Activated naive CD8-positive, alpha-beta T cell (primary cell): Measurements from ENCODE around the gene TRIM41.

Source experiments
- H3K27ac Mint-ChIP-seq: one replicate; pipeline ENCODE4 v1.8.0; 2021; ENCODE audit warnings: mixed read lengths
- H3K27me3 Mint-ChIP-seq: one replicate; pipeline ENCODE4 v1.8.0; 2021; ENCODE audit warnings: mixed read lengths
- H3K36me3 Mint-ChIP-seq: one replicate; pipeline ENCODE4 v1.8.0; 2021; ENCODE audit warnings: mixed read lengths
- H3K4me1 Mint-ChIP-seq: one replicate; pipeline ENCODE4 v1.8.0; 2021; ENCODE audit warnings: low read depth, mixed read lengths
- H3K4me3 Mint-ChIP-seq: one replicate; pipeline ENCODE4 v1.8.0; 2021; ENCODE audit warnings: mild to moderate bottlenecking, mixed read lengths
- H3K9me3 Mint-ChIP-seq: one replicate; pipeline ENCODE4 v1.8.0; 2021; ENCODE audit warnings: low read depth, mixed read lengths

TRIM41 gene

DNA sequence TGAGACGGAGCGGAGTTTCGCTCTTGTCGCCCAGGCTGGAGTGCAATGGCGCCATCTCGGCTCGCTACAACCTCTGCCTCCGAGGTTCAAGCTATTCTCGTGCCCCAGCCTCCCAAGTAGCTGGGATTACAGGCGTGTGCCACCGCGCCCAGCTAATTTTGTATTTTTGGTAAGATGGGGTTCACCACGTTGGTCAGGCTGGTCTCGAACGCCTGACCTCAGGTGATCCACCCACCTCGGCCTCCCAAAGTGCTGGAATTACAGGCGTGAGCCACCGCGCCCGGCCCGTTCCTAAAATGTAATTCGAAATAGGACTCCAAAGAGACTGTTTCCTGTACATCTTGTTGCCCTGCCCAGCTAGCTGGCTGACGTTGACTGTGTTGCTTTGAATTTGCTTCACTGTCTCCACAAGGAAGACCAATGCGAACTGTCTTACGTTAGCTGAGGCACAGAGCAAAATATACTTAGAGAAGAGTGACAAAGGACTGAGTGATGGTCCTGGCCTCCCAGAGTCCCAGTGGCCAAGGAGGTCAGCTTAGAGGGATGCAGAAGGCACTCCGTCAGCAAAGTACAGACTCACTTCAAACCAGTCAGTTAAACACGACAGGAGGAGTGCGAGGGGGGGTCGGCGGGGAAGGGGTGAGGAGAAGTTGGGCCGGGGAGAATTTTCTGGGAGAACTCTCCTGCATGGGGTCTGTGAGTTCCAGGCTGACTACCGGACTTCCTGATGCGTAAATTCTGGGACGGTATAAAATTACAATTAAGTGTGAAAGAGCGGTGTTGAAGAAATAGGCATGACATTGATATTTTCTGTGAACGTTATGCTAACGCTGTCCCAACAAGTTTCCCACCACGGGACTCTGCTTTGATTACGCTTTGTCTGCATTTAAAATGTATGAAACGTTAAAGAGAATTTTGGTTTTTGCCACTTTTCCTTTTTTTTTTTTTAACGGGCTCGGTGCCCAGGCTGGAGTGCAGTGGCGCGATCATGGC is 6.8 kb upstream of the TRIM41 start:
- Mint-ChIP-seq H3K27me3 (no peaks in the 10 kb centered on the region), H3K4me1 (peaks cover 31% of the 10 kb centered on the region), H3K4me3 (peak overlapping the region; percentile 98), H3K36me3 (no peaks in the 10 kb centered on the region), H3K9me3 (no peaks in the 10 kb centered on the region), H3K27ac (peak overlapping the region; percentile 2)

DNA sequence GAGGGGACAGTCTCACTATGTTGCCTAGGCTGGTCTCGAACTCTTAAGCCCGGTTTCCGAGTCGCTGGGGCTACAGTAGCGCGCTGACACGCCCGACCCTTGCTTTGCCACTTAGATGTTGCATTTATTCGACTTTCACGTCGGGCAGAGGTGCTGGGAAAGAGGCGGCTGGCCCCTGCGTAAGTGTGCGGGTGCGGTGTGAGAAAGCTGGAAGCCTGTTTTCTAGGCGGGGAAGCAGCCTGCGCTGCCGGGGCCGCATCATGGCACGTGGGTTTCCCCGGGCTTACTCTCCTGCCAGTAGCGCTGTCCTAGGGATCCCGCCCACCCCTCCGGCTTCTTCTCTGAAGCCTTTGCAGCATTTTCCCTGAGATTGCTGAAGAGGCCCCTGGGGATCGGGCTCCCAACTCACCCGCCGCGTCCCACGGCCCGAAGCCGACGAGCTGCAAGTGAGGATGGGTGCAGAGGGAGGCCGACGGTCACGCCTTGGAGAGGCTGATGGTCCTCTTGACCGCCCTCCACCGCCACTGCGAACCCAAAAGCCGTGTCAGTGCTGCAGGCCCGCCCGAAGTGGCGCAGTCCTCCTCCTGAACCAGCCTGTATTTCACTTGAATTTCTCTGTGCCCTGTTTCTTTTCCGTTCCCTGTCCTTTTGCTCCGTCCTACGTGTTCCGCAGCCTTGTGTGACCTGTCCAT is 5.8 kb upstream of the TRIM41 start:
- Mint-ChIP-seq H3K36me3 (no peaks in the 10 kb centered on the region), H3K27ac (peak overlapping the region; percentile 94), H3K4me3 (peak overlapping the region; percentile 98), H3K4me1 (peaks cover 36% of the 10 kb centered on the region), H3K9me3 (no peaks in the 10 kb centered on the region), H3K27me3 (no peaks in the 10 kb centered on the region)

DNA sequence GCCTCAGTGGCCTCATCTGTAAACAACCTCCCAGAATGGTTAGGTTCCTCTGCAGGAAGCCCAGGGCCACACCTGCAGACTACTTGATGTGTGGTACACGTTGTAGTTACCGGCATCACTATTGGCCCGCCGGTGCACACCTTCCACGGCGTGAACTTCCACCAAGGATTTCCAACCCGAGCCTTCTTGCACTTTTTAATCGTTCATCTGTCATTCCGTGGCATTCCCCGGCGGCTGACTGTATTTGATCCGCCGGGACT is 5.3 kb upstream of the TRIM41 start:
- peaks cover 36% of the 10 kb centered on the region for H3K4me1 Mint-ChIP-seq
- H3K27ac Mint-ChIP-seq: peak overlapping the region; percentile 94
- H3K27me3 Mint-ChIP-seq: no peaks in the 10 kb centered on the region
- H3K9me3 Mint-ChIP-seq: no peaks in the 10 kb centered on the region
- H3K36me3 Mint-ChIP-seq: no peaks in the 10 kb centered on the region
- H3K4me3 Mint-ChIP-seq: peak overlapping the region; percentile 98

DNA sequence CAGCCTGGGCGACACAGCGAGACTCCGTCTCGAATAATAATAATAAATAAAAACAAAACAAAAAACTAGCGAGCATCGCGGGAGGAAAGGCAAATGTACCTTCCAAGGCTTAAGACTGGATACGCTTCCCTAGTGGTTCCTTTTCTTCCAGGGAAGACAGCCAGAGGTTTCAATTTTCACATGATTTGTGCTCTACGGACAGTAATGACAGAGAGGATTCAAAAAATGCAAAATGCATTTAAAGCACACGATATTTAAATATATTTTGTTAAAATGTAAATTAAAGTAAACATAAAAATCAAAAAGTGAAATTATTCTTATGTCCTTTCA is 4.3 kb upstream of the TRIM41 start:
- Mint-ChIP-seq H3K4me1 (peaks cover 38% of the 10 kb centered on the region), H3K4me3 (peak overlapping the region; percentile 98), H3K36me3 (no peaks in the 10 kb centered on the region), H3K27me3 (no peaks in the 10 kb centered on the region), H3K27ac (peak overlapping the region; percentile 94), H3K9me3 (no peaks in the 10 kb centered on the region)

DNA sequence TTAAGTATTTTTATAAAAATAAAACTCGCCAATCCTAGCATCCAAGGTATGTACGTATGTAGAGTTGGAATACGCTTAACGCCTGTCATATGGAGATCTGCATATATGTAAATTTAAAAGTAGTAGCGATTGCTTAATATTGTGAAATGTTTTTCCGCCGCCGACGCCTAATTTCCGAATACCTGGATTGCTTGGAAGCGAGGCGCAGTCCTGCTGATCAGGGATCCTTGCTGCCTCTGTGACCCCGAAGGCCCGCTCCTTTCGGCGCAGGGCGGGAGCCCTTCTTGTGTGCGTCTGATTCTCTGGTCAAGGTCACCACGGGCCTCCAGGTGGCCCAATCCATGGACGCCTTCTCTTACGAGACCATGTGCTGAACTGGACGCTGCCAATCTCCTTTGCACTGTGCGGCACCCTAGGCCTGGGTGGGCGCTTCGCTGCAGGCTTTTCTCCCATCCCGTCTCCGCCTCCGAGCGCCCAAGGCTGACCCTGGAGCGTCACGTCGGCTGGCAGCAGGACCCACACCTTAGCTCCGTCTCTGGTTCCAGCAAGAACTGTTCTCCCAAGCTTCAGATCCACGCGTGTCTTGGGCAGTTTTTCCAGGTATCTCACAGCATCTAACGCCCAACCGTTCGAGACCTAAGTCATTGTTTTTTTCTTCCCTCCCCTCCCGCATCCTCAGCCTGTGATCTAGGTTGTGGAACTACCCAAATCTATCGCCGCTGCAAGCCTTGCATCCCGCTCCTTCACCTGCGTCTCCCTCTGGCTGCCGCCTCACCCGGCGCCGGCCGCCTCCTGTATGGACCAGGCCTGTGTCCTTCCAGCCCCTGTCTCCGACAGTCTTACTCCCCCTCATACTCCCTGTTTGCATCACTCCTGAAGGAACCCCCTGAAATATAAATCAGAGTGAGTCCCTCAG is 3.6 kb upstream of the TRIM41 start:
- Mint-ChIP-seq H3K4me3 (peak overlapping the region; percentile 40), H3K27me3 (no peaks in the 10 kb centered on the region), H3K27ac (peak overlapping the region; percentile 54), H3K4me1 (peaks cover 45% of the 10 kb centered on the region), H3K36me3 (no peaks in the 10 kb centered on the region), H3K9me3 (no peaks in the 10 kb centered on the region)

DNA sequence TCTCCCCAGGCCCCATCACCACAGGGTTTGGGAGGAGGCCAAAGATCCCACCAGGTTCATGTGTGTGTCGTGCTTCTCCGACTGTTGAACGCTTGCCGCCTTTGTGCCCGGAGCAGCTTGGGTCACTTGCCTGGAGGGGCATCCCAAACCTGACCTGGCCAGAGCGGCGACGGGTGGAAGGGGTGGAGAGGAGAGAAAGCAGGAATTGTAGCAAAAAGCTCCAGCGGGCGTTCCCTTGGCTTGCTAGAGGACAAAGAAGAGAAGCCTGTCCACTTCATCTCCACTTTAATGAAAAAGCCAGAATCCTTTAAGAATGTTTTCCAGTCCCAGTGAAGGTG is 2.9 kb upstream of the TRIM41 start:
- Mint-ChIP-seq H3K27ac (peak overlapping the region; percentile 54), H3K4me1 (peaks cover 51% of the 10 kb centered on the region)

DNA sequence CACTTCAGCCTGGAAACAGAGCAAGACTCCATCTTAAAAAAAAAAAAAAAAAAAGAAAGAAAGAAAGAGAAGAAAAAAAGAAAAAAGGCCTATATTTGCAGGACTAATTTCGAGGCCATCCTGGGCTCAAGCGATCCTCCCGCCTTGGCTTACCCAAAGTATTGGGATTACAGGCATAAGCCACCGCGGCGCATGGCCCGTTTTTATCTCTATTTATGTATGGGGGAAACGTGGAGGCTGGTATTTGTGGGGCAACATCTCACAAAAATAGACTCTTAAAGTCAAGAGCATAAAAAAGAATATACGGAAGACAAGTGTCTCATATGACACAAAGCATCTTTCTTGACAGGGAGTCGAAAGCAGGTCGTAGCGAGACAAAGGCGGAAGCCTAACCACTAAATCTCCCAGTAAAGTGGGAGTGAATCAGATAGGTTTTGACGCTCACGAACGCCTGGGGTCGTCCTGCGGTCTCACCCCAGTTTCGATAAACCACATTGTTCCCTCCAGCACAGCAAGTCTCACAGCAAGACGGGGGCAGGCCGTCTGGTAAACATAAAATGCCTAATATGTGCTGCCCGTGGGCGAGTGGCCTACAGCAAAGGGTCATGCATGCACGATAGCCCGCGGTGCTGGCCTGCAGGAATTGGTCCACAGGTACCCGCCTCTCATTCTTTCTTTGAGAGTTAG is 1.8 kb upstream of the TRIM41 start:
- H3K9me3 Mint-ChIP-seq: no peaks in the 10 kb centered on the region
- peak overlapping the region; percentile 99 for H3K27ac Mint-ChIP-seq
- peaks cover 58% of the 10 kb centered on the region for H3K4me1 Mint-ChIP-seq
- no peaks in the 10 kb centered on the region for H3K27me3 Mint-ChIP-seq
- peak overlapping the region; percentile 96 for H3K4me3 Mint-ChIP-seq
- H3K36me3 Mint-ChIP-seq: no peaks in the 10 kb centered on the region

More for the DNA sequence above, 2.9 kb upstream of the TRIM41 start:
- no peaks in the 10 kb centered on the region for H3K36me3 Mint-ChIP-seq
- H3K9me3 Mint-ChIP-seq: no peaks in the 10 kb centered on the region
- H3K27me3 Mint-ChIP-seq: no peaks in the 10 kb centered on the region
- no peak overlapping the region for H3K4me3 Mint-ChIP-seq

DNA sequence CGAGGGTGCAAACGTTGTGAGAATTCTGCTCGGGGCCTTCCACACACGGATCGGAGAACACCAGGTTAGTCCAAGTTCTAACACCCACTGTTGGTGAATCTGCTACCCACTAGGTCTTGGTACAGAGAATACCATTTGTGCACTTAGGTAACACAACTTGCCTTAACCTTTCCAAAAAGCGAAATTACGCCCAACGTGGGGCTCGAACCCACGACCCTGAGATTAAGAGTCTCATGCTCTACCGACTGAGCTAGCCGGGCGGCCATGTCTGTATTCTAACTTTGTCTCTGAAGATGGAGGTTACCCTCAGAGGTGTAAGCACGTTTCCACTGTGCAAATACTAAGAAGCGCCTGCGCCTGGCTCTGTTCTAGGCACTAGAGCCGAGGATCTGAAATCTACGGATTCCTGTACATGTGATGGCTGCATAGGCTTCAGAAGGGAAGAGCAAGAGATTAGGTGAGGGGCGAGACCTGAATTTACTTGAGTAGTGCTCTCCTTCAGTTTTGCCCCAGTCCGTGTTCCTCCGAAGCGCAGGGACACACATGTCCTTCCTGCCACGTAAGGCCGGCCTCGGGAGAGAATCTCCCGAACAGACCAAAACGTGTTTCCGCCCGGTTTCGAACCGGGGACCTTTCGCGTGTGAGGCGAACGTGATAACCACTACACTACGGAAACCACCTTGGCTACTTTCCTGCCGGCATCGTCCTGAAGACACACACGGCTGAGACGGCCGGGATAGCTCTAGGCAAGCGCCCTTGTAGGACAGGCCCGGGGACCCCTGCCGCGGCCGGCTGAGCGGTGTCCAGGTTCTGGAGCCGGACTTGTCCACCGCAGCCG is 1.1 kb upstream of the TRIM41 start:
- no peaks in the 10 kb centered on the region for H3K27me3 Mint-ChIP-seq
- H3K4me1 Mint-ChIP-seq: peaks cover 58% of the 10 kb centered on the region
- peak overlapping the region; percentile 96 for H3K4me3 Mint-ChIP-seq
- H3K27ac Mint-ChIP-seq: peak overlapping the region; percentile 99
- no peaks in the 10 kb centered on the region for H3K36me3 Mint-ChIP-seq
- H3K9me3 Mint-ChIP-seq: no peaks in the 10 kb centered on the region

DNA sequence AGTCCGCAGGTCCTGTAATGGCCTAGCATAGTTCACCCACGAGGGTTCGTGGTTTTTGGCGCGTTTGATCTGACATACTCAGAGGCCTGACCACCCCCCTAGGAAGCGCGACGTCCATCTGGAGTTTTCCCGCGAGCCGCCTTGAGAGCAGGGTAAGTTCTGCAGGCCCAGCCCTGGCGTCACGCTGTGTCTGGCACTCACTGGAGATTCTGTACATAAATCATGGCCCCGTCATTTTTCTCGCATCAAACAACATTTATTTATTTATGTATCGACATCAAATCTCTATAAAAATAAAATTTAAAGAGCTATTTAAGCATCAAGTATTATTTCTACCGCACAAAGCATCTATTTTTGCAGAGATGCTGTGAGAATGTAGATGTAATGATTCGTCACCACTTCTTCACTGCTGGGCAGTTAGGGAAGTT is 437 bp upstream of the TRIM41 start:
- Mint-ChIP-seq H3K36me3 (no peaks in the 10 kb centered on the region), H3K4me1 (peaks cover 54% of the 10 kb centered on the region), H3K27me3 (no peaks in the 10 kb centered on the region), H3K4me3 (peak overlapping the region; percentile 96), H3K27ac (peak overlapping the region; percentile 99), H3K9me3 (no peaks in the 10 kb centered on the region)

DNA sequence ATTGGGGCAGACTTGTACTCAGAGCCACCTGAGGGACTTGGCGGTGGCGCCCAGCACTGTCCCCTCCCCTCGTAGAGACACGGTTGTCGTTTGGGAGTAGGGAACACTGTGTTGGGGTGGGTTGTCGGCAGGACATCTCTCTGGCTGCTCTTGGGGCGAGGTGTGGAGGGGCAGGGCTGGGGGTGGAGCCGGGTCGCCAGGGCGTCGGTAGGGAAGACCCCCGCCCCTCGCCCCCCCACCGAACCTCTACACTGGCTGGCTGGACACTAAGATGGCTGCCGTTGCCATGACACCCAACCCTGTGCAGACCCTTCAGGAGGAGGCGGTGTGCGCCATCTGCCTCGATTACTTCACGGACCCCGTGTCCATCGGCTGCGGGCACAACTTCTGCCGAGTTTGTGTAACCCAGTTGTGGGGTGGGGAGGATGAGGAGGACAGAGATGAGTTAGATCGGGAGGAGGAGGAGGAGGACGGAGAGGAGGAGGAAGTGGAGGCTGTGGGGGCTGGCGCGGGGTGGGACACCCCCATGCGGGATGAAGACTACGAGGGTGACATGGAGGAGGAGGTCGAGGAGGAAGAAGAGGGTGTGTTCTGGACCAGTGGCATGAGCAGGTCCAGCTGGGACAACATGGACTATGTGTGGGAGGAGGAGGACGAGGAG is 778 bp downstream of the TRIM41 start:
- Mint-ChIP-seq H3K36me3 (no peaks in the 10 kb centered on the region), H3K27me3 (no peaks in the 10 kb centered on the region), H3K4me3 (peak overlapping the region; percentile 96), H3K9me3 (no peaks in the 10 kb centered on the region), H3K4me1 (peaks cover 46% of the 10 kb centered on the region), H3K27ac (peak overlapping the region; percentile 99)

DNA sequence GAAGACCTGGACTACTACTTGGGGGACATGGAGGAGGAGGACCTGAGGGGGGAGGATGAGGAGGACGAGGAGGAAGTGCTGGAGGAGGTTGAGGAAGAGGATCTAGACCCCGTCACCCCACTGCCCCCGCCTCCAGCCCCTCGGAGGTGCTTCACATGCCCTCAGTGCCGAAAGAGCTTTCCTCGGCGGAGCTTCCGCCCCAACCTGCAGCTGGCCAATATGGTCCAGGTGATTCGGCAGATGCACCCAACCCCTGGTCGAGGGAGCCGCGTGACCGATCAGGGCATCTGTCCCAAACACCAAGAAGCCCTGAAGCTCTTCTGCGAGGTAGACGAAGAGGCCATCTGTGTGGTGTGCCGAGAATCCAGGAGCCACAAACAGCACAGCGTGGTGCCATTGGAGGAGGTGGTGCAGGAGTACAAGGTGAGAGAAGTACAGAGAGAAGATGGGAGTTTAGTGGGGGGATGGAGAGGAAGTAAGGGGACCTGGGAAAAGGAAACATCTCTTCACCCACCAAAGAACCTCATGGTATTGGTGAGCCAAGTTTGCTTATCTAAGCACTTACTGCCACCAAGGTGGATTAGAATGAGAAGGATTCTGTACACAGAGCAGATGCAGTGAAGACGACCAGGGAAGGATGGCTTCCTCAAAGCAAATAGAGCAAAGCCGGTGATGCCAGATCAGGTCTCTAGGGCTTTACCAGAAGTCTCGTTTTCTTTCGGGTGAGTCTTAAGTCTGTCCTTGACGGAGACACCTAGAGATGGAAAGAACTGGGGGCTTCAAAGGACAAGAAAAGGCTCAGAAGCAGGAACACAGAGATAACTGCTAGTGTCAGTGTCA is 1.5 kb downstream of the TRIM41 start:
- Mint-ChIP-seq H3K9me3 (no peaks in the 10 kb centered on the region), H3K4me1 (peaks cover 54% of the 10 kb centered on the region), H3K36me3 (peaks cover 2% of the 10 kb centered on the region), H3K27ac (peak overlapping the region; percentile 86), H3K27me3 (no peaks in the 10 kb centered on the region), H3K4me3 (peak overlapping the region; percentile 96)

DNA sequence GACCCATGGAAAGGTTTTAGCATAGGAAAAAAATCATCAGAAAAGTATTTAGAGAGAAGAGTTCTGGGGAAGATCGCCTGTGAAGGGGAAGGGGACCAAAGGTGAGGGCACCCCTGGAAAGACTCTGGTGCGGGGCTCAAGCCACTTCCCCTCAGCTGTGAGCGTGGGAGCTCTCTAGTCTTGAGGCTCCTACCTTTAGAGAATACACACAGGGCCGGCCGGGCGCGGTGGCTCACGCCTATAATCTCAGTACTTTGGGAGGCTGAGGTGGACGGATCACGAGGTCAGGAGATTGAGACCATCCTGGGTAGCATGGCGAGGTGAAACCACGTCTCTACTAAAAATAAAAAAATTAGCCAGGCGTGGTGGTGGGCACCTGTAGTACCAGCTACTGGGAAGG is 6.9 kb downstream of the TRIM41 start:
- Mint-ChIP-seq H3K9me3 (no peaks in the 10 kb centered on the region), H3K27ac (peak overlapping the region; percentile 90), H3K36me3 (peaks cover 2% of the 10 kb centered on the region), H3K27me3 (no peaks in the 10 kb centered on the region), H3K4me1 (peaks cover 35% of the 10 kb centered on the region), H3K4me3 (no peak overlapping the region)

DNA sequence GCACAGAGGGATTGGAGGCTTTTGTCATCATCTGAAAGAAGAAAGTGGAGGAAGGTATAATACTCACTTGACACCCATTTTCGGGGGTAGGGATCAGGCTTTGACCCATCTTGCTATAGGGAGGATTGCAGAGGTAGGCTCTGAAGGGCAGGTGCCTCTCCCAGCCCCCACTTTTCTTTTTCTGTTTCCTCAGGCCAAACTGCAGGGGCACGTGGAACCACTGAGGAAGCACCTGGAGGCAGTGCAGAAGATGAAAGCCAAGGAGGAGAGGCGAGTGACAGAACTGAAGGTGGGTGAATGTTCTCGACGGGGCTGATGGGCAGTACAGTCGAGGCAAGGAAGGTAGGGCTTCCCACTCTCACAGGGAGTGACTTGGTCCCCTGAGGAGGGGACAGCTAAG is 7.5 kb downstream of the TRIM41 start:
- Mint-ChIP-seq H3K27me3 (no peaks in the 10 kb centered on the region), H3K36me3 (peaks cover 2% of the 10 kb centered on the region), H3K4me1 (peaks cover 29% of the 10 kb centered on the region), H3K9me3 (no peaks in the 10 kb centered on the region), H3K27ac (no peak overlapping the region), H3K4me3 (no peak overlapping the region)
